H1 (cell line): Measurements from ENCODE around the gene MYLK. TPM values are rescaled to one million over a fixed set of nuclear protein-coding genes. Genes with fewer than 3 reads are reported as not detected.

Experiments used
- CBX8 ChIP-seq: fragments of 300-800, 300-1000 bp; sonication (generic); IDR thresholded peaks from 2 replicates; pipeline ENCODE4 v1.7.1; 2016; ENCODE audit warnings: low read depth, low read length, borderline replicate concordance
- GABPA ChIP-seq: IDR thresholded peaks from 2 replicates; pipeline ENCODE4 v1.6.1; 2011; ENCODE audit warnings: mild to moderate bottlenecking, low read length, moderate library complexity, borderline replicate concordance; ENCODE audit not compliant: insufficient read depth
- KDM4A ChIP-seq: IDR thresholded peaks from one replicate; pipeline ENCODE4 v1.7.1; 2012; ENCODE audit warnings: low read depth, mild to moderate bottlenecking, moderate library complexity, low read length, inconsistent platforms; ENCODE audit not compliant: severe bottlenecking
- NANOG ChIP-seq: IDR thresholded peaks from 2 replicates; pipeline ENCODE4 v1.6.1; 2011; ENCODE audit warnings: low read length, low read depth, mild to moderate bottlenecking, inconsistent platforms; ENCODE audit not compliant: insufficient read depth, poor library complexity, severe bottlenecking
- RXRA ChIP-seq: IDR thresholded peaks from 2 replicates; pipeline ENCODE4 v1.6.1; 2011; ENCODE audit warnings: low read depth, mild to moderate bottlenecking, low read length, moderate library complexity; ENCODE audit not compliant: insufficient read depth
- SUZ12 ChIP-seq: fragments of 200-600 bp; sonication (generic); IDR thresholded peaks from 2 replicates; pipeline ENCODE4 v1.6.1; 2012; ENCODE audit warnings: mild to moderate bottlenecking, inconsistent platforms, low read length, moderate library complexity, mixed read lengths
- polyA plus RNA-seq, 7 experiments: library from polyadenylated mRNA; depleted of rRNA in 3 of 7; stranded (reverse) in 5 of 7; unstranded in 2 of 7; fragments of >200 nt in 5 of 7; fragments of 200-250 nt in 2 of 7; gene quantifications; 1 replicate in 5 of 7; 2 replicates in 1 of 7; 4 replicates in 1 of 7; pipeline versions ENCODE4 v1.2.1 to v1.2.3, GENCODE V29; 2011 to 2013; ENCODE audit warnings: missing spikeins in 2 of 7, mixed read lengths in 2 of 7
- total RNA-seq: library from RNA; stranded (reverse); fragmentation: NEBNext Ultra II Directional; extraction: Animal tissue kit (Norgen Biotek cat#: 25700); gene quantifications from 2 replicates; pipeline ENCODE4 v1.2.1, GENCODE V29; 2021
- TF ChIP-seq, protein P1 (sequence below), 3 experiments: IDR thresholded peaks; 1 replicate in 2 of 3; 2 replicates in 1 of 3; pipeline versions ENCODE4 v1.5.1 to v1.6.1; 2011; ENCODE audit warnings: low read length in 3 of 3, mild to moderate bottlenecking in 3 of 3, inconsistent platforms in 2 of 3, low read depth in 1 of 3, moderate library complexity in 1 of 3; ENCODE audit not compliant: insufficient read depth in 1 of 3; ENCODE audit errors: control extremely low read depth in 1 of 3

The MYLK gene
- total and polyA plus RNA-seq, 2 of the 8 experiments (the other 6 are each of a cell fraction or from before 2014, with no cell fraction given), result 11.6 to 21.3 TPM

DNA sequence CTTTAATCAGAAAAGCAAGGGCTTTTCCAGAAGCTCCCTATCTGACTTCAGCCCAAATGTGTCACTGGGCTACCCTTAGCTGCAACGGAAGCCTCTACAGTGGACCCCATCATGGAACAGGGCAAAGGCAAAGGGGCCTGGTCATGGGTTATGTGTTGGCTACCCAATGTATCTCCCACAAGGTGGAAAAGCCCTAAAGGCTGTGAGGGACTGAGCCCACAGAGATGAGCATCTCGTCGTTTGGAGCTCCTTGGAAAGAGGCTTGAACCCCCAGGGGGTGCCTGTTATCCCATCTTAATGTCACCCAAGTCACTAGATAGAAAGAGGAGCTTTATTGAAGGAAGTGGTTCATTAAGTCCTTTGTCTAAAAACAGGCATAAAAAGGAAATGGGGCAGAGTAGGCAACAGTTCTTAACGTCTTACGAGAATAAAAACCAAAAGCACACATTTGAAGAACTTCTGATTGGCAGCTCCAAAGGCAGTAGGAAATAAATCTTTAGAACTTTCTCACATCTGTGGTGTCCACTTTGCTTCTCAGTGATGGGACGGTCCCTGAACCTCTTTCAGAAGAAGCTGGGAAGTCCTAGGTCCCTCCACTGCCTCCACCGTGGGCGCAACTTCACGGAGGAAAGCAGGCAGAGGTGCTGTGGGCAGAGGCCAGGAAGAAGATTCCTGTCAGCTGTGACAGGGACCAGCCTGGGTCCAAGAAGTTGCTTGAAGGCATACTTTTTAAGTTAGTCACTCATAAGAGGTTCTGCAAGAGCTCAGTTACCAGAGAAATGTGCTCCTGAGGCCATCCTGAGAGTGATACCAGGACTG lies 93.7 kb downstream of the MYLK start (continued):
- TF ChIP-seq, protein P1, sequence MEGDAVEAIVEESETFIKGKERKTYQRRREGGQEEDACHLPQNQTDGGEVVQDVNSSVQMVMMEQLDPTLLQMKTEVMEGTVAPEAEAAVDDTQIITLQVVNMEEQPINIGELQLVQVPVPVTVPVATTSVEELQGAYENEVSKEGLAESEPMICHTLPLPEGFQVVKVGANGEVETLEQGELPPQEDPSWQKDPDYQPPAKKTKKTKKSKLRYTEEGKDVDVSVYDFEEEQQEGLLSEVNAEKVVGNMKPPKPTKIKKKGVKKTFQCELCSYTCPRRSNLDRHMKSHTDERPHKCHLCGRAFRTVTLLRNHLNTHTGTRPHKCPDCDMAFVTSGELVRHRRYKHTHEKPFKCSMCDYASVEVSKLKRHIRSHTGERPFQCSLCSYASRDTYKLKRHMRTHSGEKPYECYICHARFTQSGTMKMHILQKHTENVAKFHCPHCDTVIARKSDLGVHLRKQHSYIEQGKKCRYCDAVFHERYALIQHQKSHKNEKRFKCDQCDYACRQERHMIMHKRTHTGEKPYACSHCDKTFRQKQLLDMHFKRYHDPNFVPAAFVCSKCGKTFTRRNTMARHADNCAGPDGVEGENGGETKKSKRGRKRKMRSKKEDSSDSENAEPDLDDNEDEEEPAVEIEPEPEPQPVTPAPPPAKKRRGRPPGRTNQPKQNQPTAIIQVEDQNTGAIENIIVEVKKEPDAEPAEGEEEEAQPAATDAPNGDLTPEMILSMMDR (IDR thresholded peaks at IDR 0.05; ENCODE audit: control extremely low read depth in 1 of 3, insufficient read depth in 1 of 3, low read depth in 1 of 3, low read length in 3 of 3), result no peak
- no peak for TF ChIP-seq GABPA
- no peak for TF ChIP-seq SUZ12
- TF ChIP-seq RXRA, result no peak
- TF ChIP-seq KDM4A, result no peak
- no peak for TF ChIP-seq NANOG
- no peak for TF ChIP-seq CBX8
